GM12873 (cell line): ENCODE measurements around the gene NAA16.
A peak's percentile ranks its signal among the peaks of the same experiment; 100 is the strongest.

Source experiments
- TF ChIP-seq, protein P1 (sequence below): IDR thresholded peaks from 2 replicates; pipeline ENCODE4 v1.5.1; 2012; ENCODE audit warnings: low read depth, mild to moderate bottlenecking, moderate library complexity, low read length, control low read depth; ENCODE audit not compliant: insufficient read depth; ENCODE audit errors: missing control alignments

The NAA16 gene

DNA sequence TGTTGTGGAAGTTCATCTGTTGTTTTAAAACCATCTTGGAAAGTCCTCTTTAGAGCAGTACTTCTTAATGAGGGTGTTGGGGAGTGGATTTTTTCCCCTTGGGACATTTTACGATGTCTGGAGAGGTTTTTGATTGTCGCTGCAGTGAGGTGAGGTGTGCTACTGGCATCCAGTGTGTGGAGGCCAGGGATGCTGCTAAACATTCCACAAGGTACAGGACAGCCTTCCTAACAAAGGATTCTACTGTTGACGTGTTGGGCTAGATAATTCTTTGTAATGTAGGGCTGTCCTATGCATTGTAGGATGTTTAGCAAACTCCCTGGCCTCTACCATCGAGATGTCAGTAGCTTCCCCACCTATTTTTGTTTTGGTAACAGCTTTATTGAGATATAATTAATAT, 33.3 kb downstream of the NAA16 start:
- TF ChIP-seq, protein P1, sequence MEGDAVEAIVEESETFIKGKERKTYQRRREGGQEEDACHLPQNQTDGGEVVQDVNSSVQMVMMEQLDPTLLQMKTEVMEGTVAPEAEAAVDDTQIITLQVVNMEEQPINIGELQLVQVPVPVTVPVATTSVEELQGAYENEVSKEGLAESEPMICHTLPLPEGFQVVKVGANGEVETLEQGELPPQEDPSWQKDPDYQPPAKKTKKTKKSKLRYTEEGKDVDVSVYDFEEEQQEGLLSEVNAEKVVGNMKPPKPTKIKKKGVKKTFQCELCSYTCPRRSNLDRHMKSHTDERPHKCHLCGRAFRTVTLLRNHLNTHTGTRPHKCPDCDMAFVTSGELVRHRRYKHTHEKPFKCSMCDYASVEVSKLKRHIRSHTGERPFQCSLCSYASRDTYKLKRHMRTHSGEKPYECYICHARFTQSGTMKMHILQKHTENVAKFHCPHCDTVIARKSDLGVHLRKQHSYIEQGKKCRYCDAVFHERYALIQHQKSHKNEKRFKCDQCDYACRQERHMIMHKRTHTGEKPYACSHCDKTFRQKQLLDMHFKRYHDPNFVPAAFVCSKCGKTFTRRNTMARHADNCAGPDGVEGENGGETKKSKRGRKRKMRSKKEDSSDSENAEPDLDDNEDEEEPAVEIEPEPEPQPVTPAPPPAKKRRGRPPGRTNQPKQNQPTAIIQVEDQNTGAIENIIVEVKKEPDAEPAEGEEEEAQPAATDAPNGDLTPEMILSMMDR, result no peak

DNA sequence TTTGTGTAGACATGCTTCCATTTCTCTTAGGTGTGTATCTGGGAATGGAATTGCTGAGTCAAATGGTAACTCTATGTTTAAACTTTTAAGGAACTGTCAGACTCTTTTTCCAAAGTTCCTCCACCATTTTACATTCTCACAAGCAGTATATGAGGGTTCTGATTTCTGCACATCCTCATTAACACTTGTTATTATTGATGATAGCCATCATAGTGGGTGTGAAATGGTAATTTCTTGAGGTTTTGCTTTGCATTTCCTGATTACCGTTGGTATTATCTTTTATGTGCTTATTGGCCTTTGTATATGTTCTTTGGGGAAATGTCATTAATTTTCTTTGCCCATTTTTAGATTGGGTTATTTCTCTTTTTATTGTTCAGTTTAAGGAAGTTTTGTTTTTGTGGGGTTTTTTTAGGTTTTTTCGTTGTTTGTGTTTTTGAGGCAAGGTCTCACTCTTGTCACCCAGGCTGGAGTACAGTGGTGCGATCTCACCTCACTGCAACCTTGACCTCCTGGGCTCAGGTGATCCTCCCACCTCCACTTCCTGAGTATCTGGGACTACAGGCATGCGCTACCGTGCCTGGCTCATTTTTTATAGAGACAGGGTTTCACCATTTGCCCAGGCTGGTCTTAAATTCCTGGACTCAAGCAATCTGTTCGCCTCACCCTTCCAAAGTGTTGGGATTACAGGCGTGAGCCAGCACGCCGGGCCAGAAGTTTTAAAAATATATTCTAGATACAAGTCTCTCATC, 34.3 kb downstream of the NAA16 start:
- TF ChIP-seq, protein P1, result no peak

DNA sequence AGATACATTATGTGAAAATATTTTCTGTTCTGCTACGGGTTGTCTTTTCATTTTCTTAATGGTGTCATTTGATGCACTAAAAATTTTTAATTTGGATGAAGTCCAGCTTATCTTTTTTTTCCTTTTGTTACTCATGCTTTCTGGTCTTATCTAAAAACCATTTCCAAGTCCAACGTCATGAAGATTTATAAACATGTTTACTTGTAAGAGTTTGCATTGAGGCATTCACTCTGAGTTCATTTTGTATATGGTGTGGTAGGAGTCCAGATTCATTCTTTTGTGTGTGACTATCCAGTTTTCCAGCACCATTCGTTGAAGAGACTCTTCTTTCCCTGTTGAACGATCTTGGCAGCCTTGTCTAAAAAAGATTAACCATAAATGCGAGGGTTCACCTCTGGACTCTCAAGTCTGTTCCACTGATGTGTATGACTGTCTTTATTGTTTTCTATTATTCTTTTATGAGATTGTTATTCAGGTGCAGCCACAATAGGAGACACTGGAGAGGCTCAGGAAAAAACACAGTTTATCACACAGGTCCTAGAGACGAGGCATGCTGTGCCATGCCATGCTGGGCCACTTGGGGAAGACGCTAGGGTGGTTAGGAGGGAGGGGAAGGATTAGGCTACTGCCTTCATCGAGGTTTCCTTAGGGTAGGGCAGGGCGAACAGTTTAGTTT, 35.0 kb downstream of the NAA16 start:
- TF ChIP-seq, protein P1, result no peak

DNA sequence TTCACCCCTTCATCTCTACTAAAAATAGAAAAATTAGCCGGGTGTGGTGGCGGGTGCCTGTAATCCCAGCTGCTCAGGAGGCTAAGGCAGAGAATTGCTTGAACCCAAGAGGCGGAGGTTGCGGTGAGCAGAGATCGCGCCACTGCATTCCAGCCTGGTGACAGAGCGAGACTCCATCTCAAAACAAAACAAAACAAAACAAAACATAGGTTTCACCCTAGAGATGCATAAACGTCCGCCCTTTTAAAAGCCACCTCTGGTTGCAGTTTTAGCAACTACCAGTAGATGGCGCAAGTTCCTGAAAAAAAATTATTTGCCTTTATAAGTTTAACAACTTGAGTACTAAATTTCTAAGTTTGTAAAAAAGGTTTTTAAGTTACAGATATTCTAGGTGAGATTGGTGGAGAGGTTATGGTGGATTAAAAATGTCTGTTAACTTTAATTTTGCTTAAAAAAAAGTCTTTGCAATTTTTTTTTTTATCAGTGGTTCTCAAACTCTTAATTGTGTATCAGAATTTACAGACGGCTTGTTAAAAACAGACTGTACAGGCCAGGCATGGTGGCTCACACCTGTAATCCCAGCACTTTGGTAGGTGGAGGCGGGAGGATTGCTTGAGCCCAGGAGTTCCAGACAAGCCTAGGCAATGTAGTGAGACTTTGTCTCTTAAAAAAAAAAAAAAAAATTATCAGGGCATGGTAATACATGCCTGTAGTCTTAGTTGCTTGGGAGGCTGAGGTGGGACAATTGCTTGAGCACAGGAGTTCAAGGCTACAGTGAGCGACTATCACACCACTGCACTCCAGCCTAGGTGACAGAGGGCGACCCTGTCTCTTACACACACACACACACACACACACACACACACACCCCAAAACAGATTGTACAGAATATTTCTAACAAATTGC, 42.1 kb downstream of the NAA16 start:
- TF ChIP-seq, protein P1, result peak; percentile 67

DNA sequence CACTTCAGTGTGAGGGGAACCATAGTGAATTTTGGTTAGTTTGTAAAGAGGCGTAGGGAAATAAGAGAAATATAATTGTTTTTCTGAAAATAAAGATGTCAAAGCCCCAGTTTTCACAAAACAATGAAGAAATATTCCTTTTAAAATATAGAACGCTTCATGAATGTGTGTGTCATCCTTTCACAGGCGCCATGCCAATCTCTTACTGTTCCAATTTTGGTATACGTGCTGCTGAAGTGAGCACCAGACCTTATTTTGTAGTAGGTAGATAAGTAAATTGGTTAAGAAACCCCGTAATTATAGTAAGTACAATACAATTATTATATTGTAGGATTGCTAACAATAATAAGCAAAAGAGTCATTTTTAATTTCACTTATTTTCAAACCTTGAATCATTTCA, 43.3 kb downstream of the NAA16 start:
- TF ChIP-seq, protein P1, result no peak

DNA sequence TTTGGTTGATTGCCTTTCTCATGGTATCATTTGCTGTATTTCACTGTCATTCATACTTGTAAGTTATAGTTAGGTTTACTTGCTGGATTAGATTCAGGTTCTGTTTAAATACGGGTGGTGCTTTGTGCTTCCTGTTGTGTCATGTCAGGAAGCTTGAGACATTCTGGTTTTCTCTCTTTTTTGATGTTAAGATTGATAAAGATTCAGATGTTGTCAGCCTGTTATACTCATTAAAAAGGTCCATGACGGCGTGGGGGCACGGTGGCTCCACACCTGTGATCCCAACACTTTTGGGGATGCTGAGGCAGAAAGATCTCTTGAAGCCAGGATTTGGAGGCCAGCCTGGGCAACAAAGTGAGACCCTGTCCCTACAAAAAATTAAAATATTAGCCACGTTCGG, 45.7 kb downstream of the NAA16 start:
- TF ChIP-seq, protein P1, result no peak

DNA sequence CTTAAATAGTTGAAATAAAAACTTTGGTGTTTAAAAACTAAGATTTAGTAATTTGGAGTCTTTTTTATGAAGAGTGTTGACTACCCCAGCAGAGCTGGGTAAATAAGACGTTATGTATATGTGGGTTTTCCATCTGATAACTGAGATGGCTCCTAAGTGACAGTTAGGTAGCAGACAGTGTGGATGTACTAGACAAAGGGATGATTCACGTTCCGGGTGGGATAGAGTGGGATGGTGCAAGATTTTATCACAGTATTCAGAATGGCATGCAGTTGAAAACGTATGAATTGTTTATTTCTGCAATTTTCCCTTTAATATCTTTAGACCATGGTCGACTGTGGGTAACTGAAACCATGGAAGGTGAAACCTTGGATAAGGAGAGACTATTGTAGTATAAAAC, 50.4 kb downstream of the NAA16 start:
- TF ChIP-seq, protein P1, result no peak
